Thyroid gland (tissue), 4 donors: ENCODE data around the gene TMEM30A.

Source experiments
- POLR2A ChIP-seq, 2 donors: fragments of 450-650 bp; IDR thresholded peaks; one replicate each; pipeline ENCODE4 v1.6.1; 2017; ENCODE audit warnings: antibody characterized with exemption in 2 of 2, mild to moderate bottlenecking in 2 of 2, moderate library complexity in 1 of 2
- TF ChIP-seq, protein P1 (sequence below), 6 experiments: fragments of 200-600 bp in 3 of 6; fragments of 450-650 bp in 3 of 6; sonication (generic) in 3 of 6; IDR thresholded peaks; one replicate each; pipeline ENCODE4 v1.5.1; 2016 to 2019; ENCODE audit warnings: antibody characterized with exemption in 6 of 6, mild to moderate bottlenecking in 2 of 6, inconsistent platforms in 1 of 6, moderate library complexity in 1 of 6

DNA sequence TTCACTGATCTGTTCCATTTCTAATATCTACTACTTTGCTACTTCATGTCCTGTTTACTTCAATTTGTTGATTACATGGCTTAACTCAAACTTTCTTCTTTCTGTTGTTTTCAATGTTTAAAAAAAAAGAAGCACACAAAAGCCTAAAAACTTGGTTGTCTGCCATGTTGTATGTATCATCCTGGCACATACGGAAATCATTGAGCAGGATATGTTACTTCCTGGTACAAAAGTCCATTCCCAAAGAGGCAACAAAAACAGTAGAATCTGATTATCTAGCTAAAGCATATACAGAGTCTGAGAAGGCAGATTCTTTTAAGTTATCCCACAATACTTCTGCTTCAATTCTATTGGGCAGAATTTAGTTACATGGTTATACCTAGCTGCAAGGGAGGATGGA lies 64.2 kb downstream of the TMEM30A start:
- TF ChIP-seq, protein P1, sequence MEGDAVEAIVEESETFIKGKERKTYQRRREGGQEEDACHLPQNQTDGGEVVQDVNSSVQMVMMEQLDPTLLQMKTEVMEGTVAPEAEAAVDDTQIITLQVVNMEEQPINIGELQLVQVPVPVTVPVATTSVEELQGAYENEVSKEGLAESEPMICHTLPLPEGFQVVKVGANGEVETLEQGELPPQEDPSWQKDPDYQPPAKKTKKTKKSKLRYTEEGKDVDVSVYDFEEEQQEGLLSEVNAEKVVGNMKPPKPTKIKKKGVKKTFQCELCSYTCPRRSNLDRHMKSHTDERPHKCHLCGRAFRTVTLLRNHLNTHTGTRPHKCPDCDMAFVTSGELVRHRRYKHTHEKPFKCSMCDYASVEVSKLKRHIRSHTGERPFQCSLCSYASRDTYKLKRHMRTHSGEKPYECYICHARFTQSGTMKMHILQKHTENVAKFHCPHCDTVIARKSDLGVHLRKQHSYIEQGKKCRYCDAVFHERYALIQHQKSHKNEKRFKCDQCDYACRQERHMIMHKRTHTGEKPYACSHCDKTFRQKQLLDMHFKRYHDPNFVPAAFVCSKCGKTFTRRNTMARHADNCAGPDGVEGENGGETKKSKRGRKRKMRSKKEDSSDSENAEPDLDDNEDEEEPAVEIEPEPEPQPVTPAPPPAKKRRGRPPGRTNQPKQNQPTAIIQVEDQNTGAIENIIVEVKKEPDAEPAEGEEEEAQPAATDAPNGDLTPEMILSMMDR (IDR thresholded peaks at IDR 0.05), result no peak
- TF ChIP-seq POLR2A (IDR thresholded peaks at IDR 0.05), result no peak
